Testis (tissue), 3 donors: ENCODE measurements around the gene TST. TPM values are rescaled to one million over a fixed set of nuclear protein-coding genes. Genes with fewer than 3 reads are reported as not detected.

Experiments
- DNase-seq: peaks from one replicate; pipeline ENCODE4 v3.0.0-alpha.2; 2019
- H3K27ac ChIP-seq, 2 donors: fragments of 200-600 bp; sonication (generic); one replicate each; pipeline ENCODE4 v1.5.1; 2019
- H3K27me3 ChIP-seq: fragments of 200-600 bp; sonication (generic); one replicate; pipeline ENCODE4 v1.5.1; 2019
- H3K36me3 ChIP-seq: fragments of 200-600 bp; sonication (generic); one replicate; pipeline ENCODE4 v1.5.1; 2017; ENCODE audit warnings: low read depth; ENCODE audit errors: missing control alignments
- H3K4me1 ChIP-seq: fragments of 200-600 bp; sonication (generic); one replicate; pipeline ENCODE4 v1.5.1; 2019
- H3K4me3 ChIP-seq, 2 donors: fragments of 200-600 bp; sonication (generic); one replicate each; pipeline ENCODE4 v1.5.1; 2017 to 2019
- H3K9me3 ChIP-seq: fragments of 200-600 bp; sonication (generic); one replicate; pipeline ENCODE4 v1.5.1; 2017
- POLR2A ChIP-seq: fragments of 450-650 bp; IDR thresholded peaks from one replicate; pipeline ENCODE4 v1.6.1; 2017; ENCODE audit warnings: antibody characterized with exemption, mild to moderate bottlenecking, moderate library complexity
- WGBS, 2 donors: methylation state at CpG; one replicate each; pipeline ENCODE4 v1.1.5; 2018; 5-methylcytosine and 5-hydroxymethylcytosine counted together
- intact Hi-C: fragments of 100-400 bp; cut with DNase I; formaldehyde crosslinking; loops from one replicate; pipeline ENCODE4 v1.15.1; 2023; ENCODE audit warnings: low total_unique reads
- polyA plus RNA-seq: library from polyadenylated mRNA; stranded (reverse); fragments of 350-450 nt; fragmentation: Illumina TruSeq; extraction: RNeasy Lipid Tissue Mini Kit (QIAGEN cat#74804); gene quantifications from one replicate; pipeline ENCODE4 v1.2.3, GENCODE V29; 2014; ENCODE audit warnings: low read depth, low replicate concordance; ENCODE audit not compliant: insufficient read depth
- total RNA-seq, 2 donors: library from RNA; depleted of rRNA; stranded (reverse); fragments of >200 nt; gene quantifications; one replicate each; pipeline ENCODE4 v1.2.3, GENCODE V29; 2016
- TF ChIP-seq, protein P1 (sequence below), 3 experiments: fragments of 450-650 bp in 2 of 3; fragments of 200-600 bp in 1 of 3; sonication (generic) in 1 of 3; IDR thresholded peaks; one replicate each; pipeline ENCODE4 v1.5.1; 2016 to 2019; ENCODE audit warnings: antibody characterized with exemption in 3 of 3, mild to moderate bottlenecking in 2 of 3, moderate library complexity in 1 of 3

The TST gene
- total and polyA plus RNA-seq, 3 donors from 2014 or later: 18.0 to 20.9 (median 18.2) TPM

DNA sequence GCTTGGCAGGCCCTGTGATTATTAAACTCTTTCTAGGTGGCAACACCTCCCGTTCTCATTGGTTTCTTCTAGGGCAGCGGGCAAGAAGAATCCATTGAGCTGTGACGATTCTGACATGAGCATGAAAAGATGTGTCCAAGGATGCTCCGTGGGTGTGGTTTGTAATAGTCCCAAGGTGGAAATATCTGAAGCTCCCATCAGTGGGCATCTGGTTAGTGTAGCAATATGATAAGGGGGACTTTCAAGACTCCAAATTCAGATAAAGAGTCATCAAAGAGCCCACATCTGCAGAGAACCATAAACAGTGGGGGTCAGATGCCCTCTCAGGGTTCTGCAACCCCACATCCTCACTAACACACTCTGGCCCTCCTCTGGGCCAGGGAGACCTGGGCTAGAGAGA is 42.6 kb downstream of the TST start:
- Histone ChIP-seq H3K4me3 (no peak overlapping the region), H3K27me3 (no peaks in the 10 kb centered on the region), H3K27ac (no peak overlapping the region), H3K9me3 (no peaks in the 10 kb centered on the region), H3K36me3 (no peaks in the 10 kb centered on the region), H3K4me1 (no peaks in the 10 kb centered on the region)
- DNase-seq: no peak
- whole genome bisulfite sequencing, 2 donors: 91 to 94% methylated on average over 4 of the region's 4 CpGs
- TF ChIP-seq, protein P1, sequence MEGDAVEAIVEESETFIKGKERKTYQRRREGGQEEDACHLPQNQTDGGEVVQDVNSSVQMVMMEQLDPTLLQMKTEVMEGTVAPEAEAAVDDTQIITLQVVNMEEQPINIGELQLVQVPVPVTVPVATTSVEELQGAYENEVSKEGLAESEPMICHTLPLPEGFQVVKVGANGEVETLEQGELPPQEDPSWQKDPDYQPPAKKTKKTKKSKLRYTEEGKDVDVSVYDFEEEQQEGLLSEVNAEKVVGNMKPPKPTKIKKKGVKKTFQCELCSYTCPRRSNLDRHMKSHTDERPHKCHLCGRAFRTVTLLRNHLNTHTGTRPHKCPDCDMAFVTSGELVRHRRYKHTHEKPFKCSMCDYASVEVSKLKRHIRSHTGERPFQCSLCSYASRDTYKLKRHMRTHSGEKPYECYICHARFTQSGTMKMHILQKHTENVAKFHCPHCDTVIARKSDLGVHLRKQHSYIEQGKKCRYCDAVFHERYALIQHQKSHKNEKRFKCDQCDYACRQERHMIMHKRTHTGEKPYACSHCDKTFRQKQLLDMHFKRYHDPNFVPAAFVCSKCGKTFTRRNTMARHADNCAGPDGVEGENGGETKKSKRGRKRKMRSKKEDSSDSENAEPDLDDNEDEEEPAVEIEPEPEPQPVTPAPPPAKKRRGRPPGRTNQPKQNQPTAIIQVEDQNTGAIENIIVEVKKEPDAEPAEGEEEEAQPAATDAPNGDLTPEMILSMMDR (IDR thresholded peaks at IDR 0.05): no peak
- TF ChIP-seq POLR2A: no peak
- intact Hi-C loops: loop anchor here (10.0 kb wide), 1 partner anchor 102 kb away; no protein-coding TSS in a partner anchor

- WGBS, 2 donors: 72 to 74% methylated on average over 19 of the region's 19 CpGs
- no peak for DNase-seq
- no peak for TF ChIP-seq POLR2A
- TF ChIP-seq, protein P1 (IDR thresholded peaks at IDR 0.05): no peak
- intact Hi-C loops: loop anchor here (10.0 kb wide), 1 partner anchor 97 kb away; no protein-coding TSS in a partner anchor
- H3K36me3 ChIP-seq: no peaks in the 10 kb centered on the region
- H3K4me3 ChIP-seq: no peak overlapping the region
- no peaks in the 10 kb centered on the region for H3K27me3 ChIP-seq
- no peaks in the 10 kb centered on the region for H3K9me3 ChIP-seq
- H3K27ac ChIP-seq: no peak overlapping the region
- H3K4me1 ChIP-seq: no peaks in the 10 kb centered on the region
These were observed 47.7 kb downstream of the TST start for GRCh38 chr22:36971341-36972125.

- H3K4me1 ChIP-seq: no peaks in the 10 kb centered on the region
- H3K4me3 ChIP-seq: no peak overlapping the region
- H3K36me3 ChIP-seq: no peaks in the 10 kb centered on the region
- no peaks in the 10 kb centered on the region for H3K27me3 ChIP-seq
- H3K9me3 ChIP-seq: no peaks in the 10 kb centered on the region
- H3K27ac ChIP-seq: no peak overlapping the region
- no peak for DNase-seq
- intact Hi-C loops: no loop called here
- 91 to 92% methylated on average over 5 of the region's 5 CpGs for WGBS, 2 donors
- TF ChIP-seq, protein P1 (IDR thresholded peaks at IDR 0.05): no peak
- no peak for TF ChIP-seq POLR2A
These were observed 50.8 kb downstream of the TST start for GRCh38 chr22:36968249-36968964.

- intact Hi-C loops: no loop called here
- no peak overlapping the region for H3K4me3 ChIP-seq
- no peak overlapping the region for H3K27ac ChIP-seq
- 90 to 91% methylated on average over 8 to 11 of the region's 11 CpGs for WGBS, 2 donors
- no peaks in the 10 kb centered on the region for H3K9me3 ChIP-seq
- H3K36me3 ChIP-seq: no peaks in the 10 kb centered on the region
- TF ChIP-seq POLR2A: no peak
- TF ChIP-seq, protein P1 (IDR thresholded peaks at IDR 0.05): no peak
- no peaks in the 10 kb centered on the region for H3K27me3 ChIP-seq
- no peak for DNase-seq
- no peaks in the 10 kb centered on the region for H3K4me1 ChIP-seq
These were observed 52.3 kb downstream of the TST start for GRCh38 chr22:36966851-36967540.
